T-cell (primary cell): ENCODE results near the gene SELENOI. TPM values are rescaled to one million over a fixed set of nuclear protein-coding genes. Genes with fewer than 3 reads are reported as not detected.

Source experiments
- ATAC-seq, 4 experiments: fragments of 200-7000 bp in 3 of 4; fragments of 150-1000 bp in 1 of 4; cut with Tn5 transposase; replicated peaks in 1 of 4; 1 replicate in 3 of 4; 2 replicates in 1 of 4; pipeline ENCODE4 v1.10.0; 2021; ENCODE audit warnings: moderate library complexity in 3 of 4, mild to moderate bottlenecking in 2 of 4, moderate number of reproducible peaks in 1 of 4
- CTCF ChIA-PET, 2 donors: fragments of 300-600 bp; sonication (Branson Sonifier 250); formaldehyde crosslinking; loops; one replicate each; lab custom pipeline; 2022; ENCODE audit warnings: antibody characterized with exemption in 2 of 2; lab: Charles Lee
- POLR2A ChIA-PET, 2 donors: fragments of 300-600 bp; sonication (Branson Sonifier 250); formaldehyde crosslinking; loops; one replicate each; lab custom pipeline; 2022; ENCODE audit warnings: antibody characterized with exemption in 2 of 2; lab: Charles Lee
- DNase-seq, 35 experiments: peaks; one replicate each; pipeline versions ENCODE4 v3.0.0 to v3.0.0-alpha.2; 2013 to 2023
- H3K27ac ChIP-seq: one replicate; pipeline ENCODE4 v1.5.1; 2013; ENCODE audit warnings: low read length
- H3K27me3 ChIP-seq, 2 experiments: replicated peaks in 1 of 2; 1 replicate in 1 of 2; 2 replicates in 1 of 2; pipeline versions ENCODE4 v1.6.1 to v1.7.0; 2013; ENCODE audit warnings: low read length in 1 of 2, mixed read lengths in 1 of 2; ENCODE audit not compliant: control insufficient read depth in 2 of 2, insufficient read depth in 2 of 2; ENCODE audit errors: extremely low read depth in 1 of 2
- H3K36me3 ChIP-seq, 2 donors: 1 replicate in 1 of 2; 2 replicates in 1 of 2; pipeline versions ENCODE4 v1.6.1 to v1.7.0; 2013; ENCODE audit warnings: low read length in 1 of 2; ENCODE audit not compliant: control insufficient read depth in 2 of 2, insufficient read depth in 1 of 2; ENCODE audit errors: extremely low read depth in 1 of 2
- H3K4me1 ChIP-seq, 2 experiments: 1 replicate in 1 of 2; 2 replicates in 1 of 2; pipeline versions ENCODE4 v1.6.1 to v1.7.0; 2013; ENCODE audit warnings: low read length in 2 of 2, mixed read lengths in 1 of 2; ENCODE audit not compliant: insufficient read depth in 2 of 2, control insufficient read depth in 1 of 2; ENCODE audit errors: extremely low read depth in 1 of 2
- H3K4me3 ChIP-seq, 2 donors: 1 replicate in 1 of 2; 2 replicates in 1 of 2; pipeline versions ENCODE4 v1.5.1 to v1.7.0; 2013; ENCODE audit warnings: mild to moderate bottlenecking in 2 of 2, low read length in 1 of 2, moderate library complexity in 1 of 2; ENCODE audit not compliant: control insufficient read depth in 1 of 2; ENCODE audit errors: extremely low read depth in 1 of 2
- H3K9me3 ChIP-seq: 2 replicates; pipeline ENCODE4 v1.7.0; 2013
- H3K27ac Mint-ChIP-seq, 2 donors: one replicate each; pipeline ENCODE4 v1.8.0; 2020 to 2021; ENCODE audit warnings: mild to moderate bottlenecking in 2 of 2, mixed read lengths in 2 of 2
- H3K27me3 Mint-ChIP-seq, 2 donors: one replicate each; pipeline ENCODE4 v1.8.0; 2021 to 2022; ENCODE audit warnings: mixed read lengths in 2 of 2
- H3K36me3 Mint-ChIP-seq: one replicate; pipeline ENCODE4 v1.8.0; 2021; ENCODE audit warnings: mixed read lengths
- H3K4me1 Mint-ChIP-seq, 3 donors: one replicate each; pipeline ENCODE4 v1.8.0; 2020 to 2022; ENCODE audit warnings: mixed read lengths in 3 of 3, mild to moderate bottlenecking in 1 of 3
- H3K4me3 Mint-ChIP-seq, 3 donors: one replicate each; pipeline ENCODE4 v1.8.0; 2020 to 2022; ENCODE audit warnings: mild to moderate bottlenecking in 3 of 3, mixed read lengths in 3 of 3, moderate library complexity in 3 of 3
- H3K9me3 Mint-ChIP-seq, 3 donors: one replicate each; pipeline ENCODE4 v1.8.0; 2020 to 2022; ENCODE audit warnings: mixed read lengths in 3 of 3
- WGBS: methylation state at CpG from one replicate; pipeline ENCODE4 v1.1.5; 2013; ENCODE audit warnings: missing lambda C conversion rate; ENCODE audit not compliant: insufficient coverage; 5-methylcytosine and 5-hydroxymethylcytosine counted together
- total RNA-seq, 35 experiments: library from RNA in 6 of 35; stranded (reverse) in 6 of 35; fragments of 120-200 nt in 1 of 35; gene quantifications; one replicate each; pipeline versions ENCODE4 v1.2.1 to v1.2.4 and lab custom pipeline; 2013 to 2026

The SELENOI gene
- total RNA-seq, 5 donors from 2014 or later (not counting 1 experiment from before 2014, with no cell fraction given), result 18.3 to 37.1 (median 22.0) TPM

GRCh38 chr2:26423750-26424149 is 77.8 kb downstream of the SELENOI start:
- H3K27ac Mint-ChIP-seq, result no peak overlapping the region
- Histone ChIP-seq H3K36me3 (no peaks in the 10 kb centered on the region), H3K9me3 (no peaks in the 10 kb centered on the region), H3K27ac (no peak overlapping the region), H3K4me1 (no peaks in the 10 kb centered on the region), H3K27me3 (no peaks in the 10 kb centered on the region), H3K4me3 (no peak overlapping the region)
- no peaks in the 10 kb centered on the region for H3K4me1 Mint-ChIP-seq
- DNase-seq (no peak), ATAC-seq (no peak)
- H3K4me3 Mint-ChIP-seq, result no peak overlapping the region
- 92% methylated on average over 6 of the region's 9 CpGs for WGBS
- H3K9me3 Mint-ChIP-seq, result peaks cover 0 to 3% (median 0%) of the 10 kb centered on the region in 3 donors
- peaks cover 0 to 3% of the 10 kb centered on the region in 2 donors for H3K27me3 Mint-ChIP-seq
- CTCF ChIA-PET, result no interaction called here
- no peaks in the 10 kb centered on the region for H3K36me3 Mint-ChIP-seq
- POLR2A ChIA-PET, result no interaction called here

GRCh38 chr2:26424221-26424620 is 78.3 kb downstream of the SELENOI start:
- H3K27ac Mint-ChIP-seq, result no peak overlapping the region
- peaks cover 0 to 3% of the 10 kb centered on the region in 2 donors for H3K27me3 Mint-ChIP-seq
- ChIA-PET POLR2A (no interaction called here), CTCF (no interaction called here)
- no peaks in the 10 kb centered on the region for H3K27me3 ChIP-seq
- H3K27ac ChIP-seq, result no peak overlapping the region
- no peaks in the 10 kb centered on the region for H3K36me3 ChIP-seq
- ATAC-seq (no peak), DNase-seq (no peak)
- no peak overlapping the region for H3K4me3 ChIP-seq
- H3K36me3 Mint-ChIP-seq, result no peaks in the 10 kb centered on the region
- H3K4me1 ChIP-seq, result no peaks in the 10 kb centered on the region
- H3K4me3 Mint-ChIP-seq, result no peak overlapping the region
- no peaks in the 10 kb centered on the region for H3K4me1 Mint-ChIP-seq
- WGBS, result no CpG with 5 or more reads among the region's 3 CpGs
- H3K9me3 Mint-ChIP-seq, result peaks cover 0 to 3% (median 0%) of the 10 kb centered on the region in 3 donors
- no peaks in the 10 kb centered on the region for H3K9me3 ChIP-seq

GRCh38 chr2:26428846-26429245 is 82.9 kb downstream of the SELENOI start:
- ATAC-seq (no peak), DNase-seq (no peak)
- 80% methylated on average over 2 of the region's 2 CpGs for WGBS
- Histone ChIP-seq H3K4me1 (no peaks in the 10 kb centered on the region), H3K9me3 (no peaks in the 10 kb centered on the region), H3K4me3 (no peak overlapping the region), H3K27ac (no peak overlapping the region), H3K36me3 (no peaks in the 10 kb centered on the region), H3K27me3 (peaks cover 0 to 13% of the 10 kb centered on the region in 2 experiments)
- CTCF ChIA-PET, result no interaction called here
- peaks cover 4 to 18% of the 10 kb centered on the region in 2 donors for H3K27me3 Mint-ChIP-seq
- POLR2A ChIA-PET, result no interaction called here
- no peaks in the 10 kb centered on the region for H3K36me3 Mint-ChIP-seq
- peaks cover 0 to 3% (median 0%) of the 10 kb centered on the region in 3 donors for H3K9me3 Mint-ChIP-seq
- no peak overlapping the region for H3K27ac Mint-ChIP-seq
- H3K4me3 Mint-ChIP-seq, result no peak overlapping the region
- no peaks in the 10 kb centered on the region for H3K4me1 Mint-ChIP-seq

- Mint-ChIP-seq H3K36me3 (no peaks in the 10 kb centered on the region), H3K27me3 (peaks cover 4 to 18% of the 10 kb centered on the region in 2 donors), H3K4me1 (no peaks in the 10 kb centered on the region), H3K4me3 (no peak overlapping the region), H3K27ac (no peak overlapping the region), H3K9me3 (peaks cover 0 to 2% (median 0%) of the 10 kb centered on the region in 3 donors)
- no peak overlapping the region for H3K4me3 ChIP-seq
- DNase-seq, result no peak
- CTCF ChIA-PET, result no interaction called here
- no peaks in the 10 kb centered on the region for H3K9me3 ChIP-seq
- H3K4me1 ChIP-seq, result no peaks in the 10 kb centered on the region
- H3K36me3 ChIP-seq, result no peaks in the 10 kb centered on the region
- H3K27me3 ChIP-seq, result peaks cover 0 to 13% of the 10 kb centered on the region in 2 experiments
- 79% methylated on average over 5 of the region's 8 CpGs for WGBS
- POLR2A ChIA-PET, result interaction anchor here in 1 of 2 donors (0.6 kb wide), 1 partner anchor 521 kb away, joined by 6 read pairs; no protein-coding TSS in a partner anchor
- no peak for ATAC-seq
- H3K27ac ChIP-seq, result no peak overlapping the region
Observed at GRCh38 chr2:26429779-26430578, 84.0 kb downstream of the SELENOI start.

- no peaks in the 10 kb centered on the region for H3K9me3 Mint-ChIP-seq
- no peaks in the 10 kb centered on the region for H3K36me3 Mint-ChIP-seq
- no peak overlapping the region for H3K4me3 Mint-ChIP-seq
- H3K27ac Mint-ChIP-seq, result no peak overlapping the region
- no peak for DNase-seq
- Histone ChIP-seq H3K27ac (no peak overlapping the region), H3K36me3 (no peaks in the 10 kb centered on the region), H3K9me3 (no peaks in the 10 kb centered on the region), H3K4me3 (no peak overlapping the region), H3K27me3 (peaks cover 0 to 13% of the 10 kb centered on the region in 2 experiments), H3K4me1 (no peaks in the 10 kb centered on the region)
- 75% methylated on average over 4 of the region's 7 CpGs for WGBS
- no peak for ATAC-seq
- POLR2A ChIA-PET, result interaction anchor here in 1 of 2 donors (0.6 kb wide), 1 partner anchor 522 kb away, joined by 6 read pairs; no protein-coding TSS in a partner anchor
- peaks cover 4 to 18% of the 10 kb centered on the region in 2 donors for H3K27me3 Mint-ChIP-seq
- no peaks in the 10 kb centered on the region for H3K4me1 Mint-ChIP-seq
- CTCF ChIA-PET, result no interaction called here
Observed at GRCh38 chr2:26430826-26431225, 84.9 kb downstream of the SELENOI start.

- ATAC-seq, result no peak
- H3K36me3 ChIP-seq, result no peaks in the 10 kb centered on the region
Observed at GRCh38 chr2:26432363-26432762, 86.4 kb downstream of the SELENOI start.

More at GRCh38 chr2:26432363-26432762, 86.4 kb downstream of the SELENOI start:
- no peaks in the 10 kb centered on the region for H3K4me1 Mint-ChIP-seq
- H3K4me3 Mint-ChIP-seq, result no peak overlapping the region
- Histone ChIP-seq H3K9me3 (no peaks in the 10 kb centered on the region), H3K4me1 (no peaks in the 10 kb centered on the region), H3K27me3 (peaks cover 0 to 16% of the 10 kb centered on the region in 2 experiments), H3K27ac (no peak overlapping the region), H3K4me3 (no peak overlapping the region)
- no peak overlapping the region for H3K27ac Mint-ChIP-seq
- H3K9me3 Mint-ChIP-seq, result no peaks in the 10 kb centered on the region
- H3K27me3 Mint-ChIP-seq, result peaks cover 4 to 18% of the 10 kb centered on the region in 2 donors
- DNase-seq, result no peak
- POLR2A ChIA-PET, result no interaction called here
- no peaks in the 10 kb centered on the region for H3K36me3 Mint-ChIP-seq
- CTCF ChIA-PET, result interaction anchor here in 1 of 2 donors (0.6 kb wide), 1 partner anchor 39 kb away, joined by 7 read pairs; no protein-coding TSS in a partner anchor
